ENCODE data around the gene IGFL1. TPM values are rescaled to one million over a fixed set of nuclear protein-coding genes. Genes with fewer than 3 reads are reported as not detected.

IGFL1 gene
- total and polyA plus RNA-seq, 10 of the 15 experiments (the other 5 are each of a cell fraction or from before 2014, with no cell fraction given) = not detected

GRCh38 chr19:46269101-46269500 is 39.6 kb downstream of the IGFL1 start (continued):
- no peak for TF ChIP-seq CUX1 (IDR thresholded peaks at IDR 0.05; ENCODE audit: insufficient replicate concordance, low read depth, low read length)
- TF ChIP-seq BMI1 (IDR thresholded peaks at IDR 0.05; ENCODE audit: borderline replicate concordance) = no peak
- TF ChIP-seq CTCF (IDR thresholded peaks at IDR 0.05 in 2 of 3, conservative IDR thresholded peaks at IDR 0.05 in 1 of 3; ENCODE audit: control insufficient read depth in 2 of 3, extremely low read depth in 1 of 3, insufficient read depth in 1 of 3, low read depth in 3 of 3, low read length in 3 of 3) = no peak
- TF ChIP-seq MTA3 (IDR thresholded peaks at IDR 0.05; ENCODE audit: borderline replicate concordance, low read length) = no peak
- no peak for TF ChIP-seq ZNF687 (IDR thresholded peaks at IDR 0.05)
- no peak for TF ChIP-seq PAX8 (IDR thresholded peaks at IDR 0.05)
- TF ChIP-seq EZH2 (IDR thresholded peaks at IDR 0.05; ENCODE audit: borderline replicate concordance, control insufficient read depth, low read depth, low read length) = no peak
- TF ChIP-seq SMAD1 (IDR thresholded peaks at IDR 0.05; ENCODE audit: low read depth, partially characterized antibody) = no peak
- no peak for TF ChIP-seq TCF7 (IDR thresholded peaks at IDR 0.05; ENCODE audit: borderline replicate concordance)
- TF ChIP-seq ZBTB33 (IDR thresholded peaks at IDR 0.05) = no peak

Data from GM12878 (cell line).